Breast epithelium (tissue), 3 donors: ENCODE results near the gene MYO19.

Experiments used
- POLR2A ChIP-seq: fragments of 450-650 bp; IDR thresholded peaks from one replicate; pipeline ENCODE4 v1.6.1; 2016; ENCODE audit warnings: antibody characterized with exemption, mild to moderate bottlenecking, moderate library complexity
- POLR2AphosphoS5 ChIP-seq, 3 donors: sonication (generic); formaldehyde crosslinking; IDR thresholded peaks; one replicate each; pipeline ENCODE4 v1.6.1; 2017; ENCODE audit warnings: antibody characterized with exemption in 3 of 3
- TF ChIP-seq, protein P1 (sequence below), 3 donors: fragments of 450-650 bp; IDR thresholded peaks; one replicate each; pipeline ENCODE4 v1.5.1; 2016 to 2017; ENCODE audit warnings: antibody characterized with exemption in 3 of 3, mild to moderate bottlenecking in 3 of 3, moderate library complexity in 3 of 3

DNA sequence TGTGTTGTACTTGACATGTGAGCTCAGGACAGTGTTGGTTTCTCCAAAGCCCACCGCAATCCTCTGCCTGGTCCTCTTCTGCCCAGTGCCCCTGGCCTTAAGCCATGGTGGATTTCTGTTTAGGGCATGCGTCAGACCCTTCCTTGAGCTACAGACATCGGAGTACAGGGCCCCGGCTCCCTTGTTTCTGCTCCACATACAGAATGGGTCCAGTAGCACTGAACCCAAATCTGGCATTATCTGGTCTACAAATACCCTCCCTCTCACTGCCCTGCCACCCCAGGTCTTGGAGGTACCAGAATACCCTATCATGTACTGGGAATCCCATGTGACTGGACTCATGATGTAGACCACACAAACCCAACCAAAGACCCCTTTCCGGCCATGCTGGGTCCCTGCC is 75.6 kb downstream of the MYO19 start:
- TF ChIP-seq, protein P1, sequence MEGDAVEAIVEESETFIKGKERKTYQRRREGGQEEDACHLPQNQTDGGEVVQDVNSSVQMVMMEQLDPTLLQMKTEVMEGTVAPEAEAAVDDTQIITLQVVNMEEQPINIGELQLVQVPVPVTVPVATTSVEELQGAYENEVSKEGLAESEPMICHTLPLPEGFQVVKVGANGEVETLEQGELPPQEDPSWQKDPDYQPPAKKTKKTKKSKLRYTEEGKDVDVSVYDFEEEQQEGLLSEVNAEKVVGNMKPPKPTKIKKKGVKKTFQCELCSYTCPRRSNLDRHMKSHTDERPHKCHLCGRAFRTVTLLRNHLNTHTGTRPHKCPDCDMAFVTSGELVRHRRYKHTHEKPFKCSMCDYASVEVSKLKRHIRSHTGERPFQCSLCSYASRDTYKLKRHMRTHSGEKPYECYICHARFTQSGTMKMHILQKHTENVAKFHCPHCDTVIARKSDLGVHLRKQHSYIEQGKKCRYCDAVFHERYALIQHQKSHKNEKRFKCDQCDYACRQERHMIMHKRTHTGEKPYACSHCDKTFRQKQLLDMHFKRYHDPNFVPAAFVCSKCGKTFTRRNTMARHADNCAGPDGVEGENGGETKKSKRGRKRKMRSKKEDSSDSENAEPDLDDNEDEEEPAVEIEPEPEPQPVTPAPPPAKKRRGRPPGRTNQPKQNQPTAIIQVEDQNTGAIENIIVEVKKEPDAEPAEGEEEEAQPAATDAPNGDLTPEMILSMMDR (IDR thresholded peaks at IDR 0.05), result no peak
- no peak for TF ChIP-seq POLR2A
- TF ChIP-seq POLR2AphosphoS5 (IDR thresholded peaks at IDR 0.05), result no peak
